ENCODE results near the gene CEP78. TPM values are rescaled to one million over a fixed set of nuclear protein-coding genes. Genes with fewer than 3 reads are reported as not detected.

The CEP78 gene
- total RNA-seq, 1 donor from 2014 or later: 29.7 TPM

DNA sequence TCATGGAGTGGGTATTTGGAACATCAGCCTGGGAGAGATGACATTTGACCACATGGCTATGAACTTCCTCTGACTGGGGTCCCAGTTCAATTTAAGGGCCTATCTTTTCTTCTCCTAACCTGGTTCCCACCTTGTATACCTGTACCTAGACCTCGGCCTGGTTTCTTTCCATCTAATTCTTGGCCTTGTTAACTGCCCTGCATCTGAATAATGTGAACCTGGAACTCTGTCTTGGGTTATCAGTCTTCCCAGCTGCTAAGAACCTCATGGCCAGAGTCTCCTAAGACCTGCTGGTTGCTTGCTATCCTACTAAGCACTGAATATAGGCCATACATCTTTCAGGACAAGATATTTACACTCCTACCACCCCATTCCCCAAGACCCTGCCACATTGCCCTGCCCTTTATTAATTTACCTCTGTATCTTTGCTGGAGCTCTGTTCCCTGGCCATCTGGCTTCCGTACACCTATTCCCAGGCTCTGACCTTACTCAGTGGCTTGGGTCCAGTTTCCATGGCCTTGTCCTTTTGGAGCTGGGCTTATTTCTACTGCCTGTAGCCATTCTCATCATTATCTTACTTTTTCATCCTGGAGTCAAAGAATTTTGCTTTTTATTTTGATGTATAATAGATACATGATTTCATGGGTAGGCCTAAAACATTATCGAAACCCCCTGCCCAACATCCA is 67.6 kb downstream of the CEP78 start:
- no peak overlapping the region for H3K4me3 Mint-ChIP-seq (ENCODE audit: unreplicated experiment)
- peaks cover 8% of the 10 kb centered on the region for H3K4me1 Mint-ChIP-seq (ENCODE audit: low read depth, unreplicated experiment)
- TF ChIP-seq CTCF (IDR thresholded peaks at IDR 0.05; ENCODE audit: partially characterized antibody, unreplicated experiment): no peak
- peaks cover 4% of the 10 kb centered on the region for H3K36me3 Mint-ChIP-seq (ENCODE audit: unreplicated experiment)
- H3K27ac Mint-ChIP-seq (ENCODE audit: unreplicated experiment): no peak overlapping the region
- peaks cover 1% of the 10 kb centered on the region for H3K27me3 Mint-ChIP-seq (ENCODE audit: unreplicated experiment)
- no peak for DNase-seq
- peaks cover 1% of the 10 kb centered on the region for H3K9me3 Mint-ChIP-seq (ENCODE audit: unreplicated experiment)

GRCh38 chr9:78304357-78304756 is 68.5 kb downstream of the CEP78 start:
- Mint-ChIP-seq H3K27me3 (ENCODE audit: unreplicated experiment) (peaks cover 1% of the 10 kb centered on the region), H3K36me3 (ENCODE audit: unreplicated experiment) (peaks cover 4% of the 10 kb centered on the region), H3K9me3 (ENCODE audit: unreplicated experiment) (peaks cover 1% of the 10 kb centered on the region), H3K27ac (ENCODE audit: unreplicated experiment) (no peak overlapping the region), H3K4me3 (ENCODE audit: unreplicated experiment) (no peak overlapping the region), H3K4me1 (ENCODE audit: low read depth, unreplicated experiment) (peaks cover 4% of the 10 kb centered on the region)
- no peak for DNase-seq
- TF ChIP-seq CTCF (IDR thresholded peaks at IDR 0.05; ENCODE audit: partially characterized antibody, unreplicated experiment): no peak

DNA sequence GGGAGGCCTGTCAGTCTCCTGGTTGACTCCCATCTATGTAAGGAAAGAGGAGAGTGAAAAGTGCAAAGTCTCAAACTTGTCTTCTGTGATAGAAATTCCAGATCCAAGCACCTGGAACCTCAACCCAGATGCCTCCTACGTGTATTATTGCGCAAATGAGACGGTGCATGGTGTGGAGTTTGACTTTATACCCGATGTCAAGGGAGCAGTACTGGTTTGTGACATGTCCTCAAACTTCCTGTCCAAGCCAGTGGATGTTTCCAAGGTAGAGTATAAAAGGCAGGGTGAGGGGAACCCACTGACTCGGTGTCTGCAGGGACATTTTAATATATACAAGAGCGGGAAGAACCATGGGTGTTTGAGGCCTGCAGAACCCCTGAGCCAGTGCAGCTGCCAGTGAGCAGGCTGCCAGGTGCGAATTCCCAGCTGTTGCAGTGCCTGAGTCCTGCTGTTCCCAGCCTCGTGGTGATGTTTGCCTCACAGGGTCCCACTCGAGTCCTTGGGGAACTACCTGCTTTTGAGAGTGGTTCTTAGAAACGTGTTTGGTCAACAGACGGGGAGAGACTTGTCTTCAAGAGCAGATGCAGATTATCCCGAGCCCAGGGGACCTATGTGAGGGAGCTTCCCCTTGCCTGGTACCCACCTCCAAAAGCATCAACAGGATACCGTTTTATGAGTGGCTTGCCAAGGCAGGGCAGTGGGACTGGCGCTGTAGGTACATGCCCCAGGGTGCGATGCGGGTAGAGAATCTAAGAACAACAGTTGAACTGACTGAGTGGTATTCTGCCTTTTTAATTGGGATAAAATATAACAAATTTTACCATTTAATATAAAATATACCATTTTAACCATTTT is 70.6 kb downstream of the CEP78 start:
- Mint-ChIP-seq H3K4me1 (ENCODE audit: low read depth, unreplicated experiment) (no peaks in the 10 kb centered on the region), H3K27me3 (ENCODE audit: unreplicated experiment) (peaks cover 1% of the 10 kb centered on the region), H3K9me3 (ENCODE audit: unreplicated experiment) (no peaks in the 10 kb centered on the region), H3K4me3 (ENCODE audit: unreplicated experiment) (no peak overlapping the region), H3K36me3 (ENCODE audit: unreplicated experiment) (peaks cover 10% of the 10 kb centered on the region), H3K27ac (ENCODE audit: unreplicated experiment) (no peak overlapping the region)
- TF ChIP-seq CTCF (IDR thresholded peaks at IDR 0.05; ENCODE audit: partially characterized antibody, unreplicated experiment): no peak
- no peak for DNase-seq

DNA sequence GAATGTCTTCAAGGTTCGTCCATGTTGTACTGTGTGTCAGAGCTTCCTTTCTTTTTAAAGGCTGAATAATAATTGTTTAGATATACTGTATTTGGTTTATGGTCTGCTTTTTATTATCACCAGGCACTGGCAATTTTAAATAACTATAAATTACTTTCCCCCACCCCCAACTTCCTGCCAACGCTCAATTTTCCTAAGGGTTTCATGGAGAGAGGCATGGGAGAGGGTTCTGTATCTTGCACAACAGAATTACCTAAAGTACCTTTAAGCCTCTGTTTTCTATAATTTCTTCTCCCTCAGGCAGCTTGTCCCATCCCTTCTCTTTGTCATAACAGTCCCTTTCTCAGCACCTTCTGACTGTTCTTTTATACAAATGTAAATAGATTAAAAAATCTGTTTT is 71.5 kb downstream of the CEP78 start:
- H3K4me1 Mint-ChIP-seq (ENCODE audit: low read depth, unreplicated experiment): no peaks in the 10 kb centered on the region
- H3K27me3 Mint-ChIP-seq (ENCODE audit: unreplicated experiment): no peaks in the 10 kb centered on the region
- H3K27ac Mint-ChIP-seq (ENCODE audit: unreplicated experiment): no peak overlapping the region
- DNase-seq: no peak
- H3K9me3 Mint-ChIP-seq (ENCODE audit: unreplicated experiment): no peaks in the 10 kb centered on the region
- TF ChIP-seq CTCF (IDR thresholded peaks at IDR 0.05; ENCODE audit: partially characterized antibody, unreplicated experiment): no peak
- peaks cover 10% of the 10 kb centered on the region for H3K36me3 Mint-ChIP-seq (ENCODE audit: unreplicated experiment)
- H3K4me3 Mint-ChIP-seq (ENCODE audit: unreplicated experiment): no peak overlapping the region

DNA sequence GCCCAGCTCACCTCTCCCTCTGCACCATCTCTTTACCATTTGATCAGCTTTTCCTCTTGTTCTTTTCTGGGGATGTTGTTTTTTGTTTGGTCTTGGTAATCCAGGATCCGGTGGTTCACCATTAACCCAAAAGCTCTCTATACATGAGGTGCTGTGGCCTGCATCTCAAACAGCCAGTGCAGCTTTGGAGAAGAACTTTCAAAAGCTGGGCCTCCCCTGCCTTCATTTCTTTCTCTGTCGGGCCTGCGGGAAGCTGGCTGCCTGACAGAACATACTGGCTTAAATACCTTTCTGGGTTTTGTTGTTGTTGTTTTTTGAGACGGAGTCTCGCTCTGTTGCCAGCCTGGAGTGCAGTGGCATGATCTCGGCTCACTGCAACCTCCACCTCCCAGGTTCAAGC is 73.2 kb downstream of the CEP78 start:
- Mint-ChIP-seq H3K9me3 (ENCODE audit: unreplicated experiment) (no peaks in the 10 kb centered on the region), H3K4me3 (ENCODE audit: unreplicated experiment) (no peak overlapping the region), H3K36me3 (ENCODE audit: unreplicated experiment) (peaks cover 10% of the 10 kb centered on the region), H3K27me3 (ENCODE audit: unreplicated experiment) (peaks cover 3% of the 10 kb centered on the region), H3K4me1 (ENCODE audit: low read depth, unreplicated experiment) (no peaks in the 10 kb centered on the region), H3K27ac (ENCODE audit: unreplicated experiment) (no peak overlapping the region)
- DNase-seq: no peak
- TF ChIP-seq CTCF (IDR thresholded peaks at IDR 0.05; ENCODE audit: partially characterized antibody, unreplicated experiment): no peak
